Endothelial cell of umbilical vein (primary cell): Measurements from ENCODE around the gene VEPH1.

ENCODE experiments used
- EZH2 ChIP-seq: IDR thresholded peaks from 2 replicates; pipeline ENCODE4 v1.6.1; 2012; ENCODE audit warnings: borderline replicate concordance, low read depth, mild to moderate bottlenecking, moderate library complexity, low read length, inconsistent platforms; ENCODE audit not compliant: severe bottlenecking
- FOS ChIP-seq: IDR thresholded peaks from 2 replicates; pipeline ENCODE4 v1.6.1; 2011; ENCODE audit warnings: mild to moderate bottlenecking, low read length, moderate library complexity, borderline replicate concordance; ENCODE audit not compliant: insufficient read depth
- MYC ChIP-seq: IDR thresholded peaks from one replicate; pipeline ENCODE4 v1.6.1; 2011; ENCODE audit warnings: mild to moderate bottlenecking, low read depth, low read length
- POLR2A ChIP-seq: IDR thresholded peaks from 2 replicates; pipeline ENCODE4 v1.6.1; 2012; ENCODE audit warnings: low read depth, mild to moderate bottlenecking, control low read depth, low read length
- POLR2AphosphoS5 ChIP-seq: IDR thresholded peaks from 2 replicates; pipeline ENCODE4 v1.6.1; 2012; ENCODE audit warnings: low read depth, mild to moderate bottlenecking, control low read depth, low read length, moderate library complexity; ENCODE audit not compliant: insufficient read depth
- TF ChIP-seq, protein P1 (sequence below), 2 donors: IDR thresholded peaks; 1 replicate in 1 of 2; 2 replicates in 1 of 2; pipeline ENCODE4 v1.5.1; 2011; ENCODE audit warnings: low read length in 2 of 2, mild to moderate bottlenecking in 2 of 2, moderate library complexity in 2 of 2, control low read depth in 1 of 2, inconsistent platforms in 1 of 2, low read depth in 1 of 2; ENCODE audit not compliant: insufficient read depth in 1 of 2; ENCODE audit errors: extremely low read depth in 1 of 2
- TF ChIP-seq, protein P2 (sequence below): IDR thresholded peaks from 2 replicates; pipeline ENCODE4 v1.6.1; 2011; ENCODE audit not compliant: insufficient read depth, insufficient read length

- TF ChIP-seq, protein P1, sequence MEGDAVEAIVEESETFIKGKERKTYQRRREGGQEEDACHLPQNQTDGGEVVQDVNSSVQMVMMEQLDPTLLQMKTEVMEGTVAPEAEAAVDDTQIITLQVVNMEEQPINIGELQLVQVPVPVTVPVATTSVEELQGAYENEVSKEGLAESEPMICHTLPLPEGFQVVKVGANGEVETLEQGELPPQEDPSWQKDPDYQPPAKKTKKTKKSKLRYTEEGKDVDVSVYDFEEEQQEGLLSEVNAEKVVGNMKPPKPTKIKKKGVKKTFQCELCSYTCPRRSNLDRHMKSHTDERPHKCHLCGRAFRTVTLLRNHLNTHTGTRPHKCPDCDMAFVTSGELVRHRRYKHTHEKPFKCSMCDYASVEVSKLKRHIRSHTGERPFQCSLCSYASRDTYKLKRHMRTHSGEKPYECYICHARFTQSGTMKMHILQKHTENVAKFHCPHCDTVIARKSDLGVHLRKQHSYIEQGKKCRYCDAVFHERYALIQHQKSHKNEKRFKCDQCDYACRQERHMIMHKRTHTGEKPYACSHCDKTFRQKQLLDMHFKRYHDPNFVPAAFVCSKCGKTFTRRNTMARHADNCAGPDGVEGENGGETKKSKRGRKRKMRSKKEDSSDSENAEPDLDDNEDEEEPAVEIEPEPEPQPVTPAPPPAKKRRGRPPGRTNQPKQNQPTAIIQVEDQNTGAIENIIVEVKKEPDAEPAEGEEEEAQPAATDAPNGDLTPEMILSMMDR (IDR thresholded peaks at IDR 0.05; ENCODE audit: extremely low read depth in 1 of 2, insufficient read depth in 1 of 2, low read depth in 1 of 2, low read length in 2 of 2): no peak
- TF ChIP-seq EZH2 (no peak), MYC (no peak), FOS (no peak), POLR2A (no peak), POLR2AphosphoS5 (no peak)
- TF ChIP-seq, protein P2, sequence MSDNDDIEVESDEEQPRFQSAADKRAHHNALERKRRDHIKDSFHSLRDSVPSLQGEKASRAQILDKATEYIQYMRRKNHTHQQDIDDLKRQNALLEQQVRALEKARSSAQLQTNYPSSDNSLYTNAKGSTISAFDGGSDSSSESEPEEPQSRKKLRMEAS: no peak
Measured at GRCh38 chr3:157300094-157300493, 203.1 kb downstream of the VEPH1 start.
